ENCODE data around the gene SFI1. TPM values are rescaled to one million over a fixed set of nuclear protein-coding genes. Genes with fewer than 3 reads are reported as not detected.

SFI1 gene
- total RNA-seq, 2 experiments from 2014 or later: 281 to 291 TPM

DNA sequence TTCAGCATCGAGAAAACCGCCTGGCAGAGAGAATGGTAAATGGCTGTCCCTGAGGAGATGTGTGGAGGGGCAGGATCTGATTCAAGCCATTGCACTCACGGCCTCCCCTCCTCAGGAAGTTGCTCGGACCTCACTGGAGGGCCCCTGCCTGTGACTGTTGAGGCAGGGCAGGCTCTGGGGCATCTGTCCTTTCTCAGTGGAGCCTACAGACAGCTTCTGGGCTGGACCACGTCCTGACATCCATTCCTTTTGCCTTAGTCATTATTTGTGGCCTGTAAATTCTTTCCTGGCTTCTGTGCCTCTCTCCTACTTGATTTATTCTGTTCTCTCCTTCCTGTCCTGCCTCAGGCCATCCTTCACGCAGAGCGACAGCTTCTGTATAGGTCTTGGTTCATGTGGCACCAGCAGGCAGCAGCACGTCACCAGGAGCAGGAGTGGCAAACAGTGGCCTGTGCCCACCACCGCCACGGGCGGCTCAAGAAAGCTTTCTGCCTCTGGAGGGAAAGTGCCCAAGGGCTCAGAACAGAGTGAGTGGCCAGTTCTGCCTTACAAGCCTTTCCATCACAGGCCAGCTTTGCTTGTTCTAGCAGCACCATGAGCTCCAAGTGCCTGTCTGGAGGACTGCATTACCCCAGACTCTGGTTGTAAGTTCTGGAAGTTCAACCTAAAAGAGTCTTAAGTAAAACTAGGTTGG is 106.1 kb downstream of the SFI1 start:
- H3K27me3 ChIP-seq (ENCODE audit: control insufficient read depth in 1 of 2, insufficient read depth in 2 of 2, low read length in 2 of 2): no peaks in the 10 kb centered on the region
- Mint-ChIP-seq H3K27ac (no peak overlapping the region), H3K36me3 (ENCODE audit: low read depth) (peaks cover 69% of the 10 kb centered on the region), H3K4me1 (ENCODE audit: low read depth) (no peaks in the 10 kb centered on the region), H3K9me3 (no peaks in the 10 kb centered on the region), H3K27me3 (no peaks in the 10 kb centered on the region), H3K4me3 (no peak overlapping the region)
- H3K27ac ChIP-seq (ENCODE audit: low read depth in 1 of 2, low read length in 2 of 2): no peak overlapping the region
- DNase-seq (no peak), ATAC-seq (ENCODE audit: poor library complexity) (no peak)
- intact Hi-C loops (cut with DNase I, micrococcal nuclease): no loop called here
- no peak overlapping the region for H3K4me3 ChIP-seq (ENCODE audit: low read length)
- TF ChIP-seq, protein P1, sequence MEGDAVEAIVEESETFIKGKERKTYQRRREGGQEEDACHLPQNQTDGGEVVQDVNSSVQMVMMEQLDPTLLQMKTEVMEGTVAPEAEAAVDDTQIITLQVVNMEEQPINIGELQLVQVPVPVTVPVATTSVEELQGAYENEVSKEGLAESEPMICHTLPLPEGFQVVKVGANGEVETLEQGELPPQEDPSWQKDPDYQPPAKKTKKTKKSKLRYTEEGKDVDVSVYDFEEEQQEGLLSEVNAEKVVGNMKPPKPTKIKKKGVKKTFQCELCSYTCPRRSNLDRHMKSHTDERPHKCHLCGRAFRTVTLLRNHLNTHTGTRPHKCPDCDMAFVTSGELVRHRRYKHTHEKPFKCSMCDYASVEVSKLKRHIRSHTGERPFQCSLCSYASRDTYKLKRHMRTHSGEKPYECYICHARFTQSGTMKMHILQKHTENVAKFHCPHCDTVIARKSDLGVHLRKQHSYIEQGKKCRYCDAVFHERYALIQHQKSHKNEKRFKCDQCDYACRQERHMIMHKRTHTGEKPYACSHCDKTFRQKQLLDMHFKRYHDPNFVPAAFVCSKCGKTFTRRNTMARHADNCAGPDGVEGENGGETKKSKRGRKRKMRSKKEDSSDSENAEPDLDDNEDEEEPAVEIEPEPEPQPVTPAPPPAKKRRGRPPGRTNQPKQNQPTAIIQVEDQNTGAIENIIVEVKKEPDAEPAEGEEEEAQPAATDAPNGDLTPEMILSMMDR (IDR thresholded peaks at IDR 0.05): no peak
- POLR2A ChIA-PET: no interaction called here
- H3K36me3 ChIP-seq (ENCODE audit: insufficient read depth, low read length): peaks cover 51% of the 10 kb centered on the region
- H3K4me1 ChIP-seq (ENCODE audit: insufficient read depth, low read length): no peaks in the 10 kb centered on the region
- CTCF ChIA-PET: no interaction called here
- no peaks in the 10 kb centered on the region for H3K9me3 ChIP-seq (ENCODE audit: control insufficient read depth in 1 of 2, insufficient read depth in 1 of 2, low read length in 2 of 2)

GRCh38 chr22:31603081-31603525 is 106.8 kb downstream of the SFI1 start:
- TF ChIP-seq, protein P1 (IDR thresholded peaks at IDR 0.05): no peak
- Histone ChIP-seq H3K27ac (ENCODE audit: low read depth in 1 of 2, low read length in 2 of 2) (no peak overlapping the region), H3K4me3 (ENCODE audit: low read length) (no peak overlapping the region), H3K27me3 (ENCODE audit: control insufficient read depth in 1 of 2, insufficient read depth in 2 of 2, low read length in 2 of 2) (no peaks in the 10 kb centered on the region), H3K9me3 (ENCODE audit: control insufficient read depth in 1 of 2, insufficient read depth in 1 of 2, low read length in 2 of 2) (no peaks in the 10 kb centered on the region), H3K36me3 (ENCODE audit: insufficient read depth, low read length) (peaks cover 57% of the 10 kb centered on the region), H3K4me1 (ENCODE audit: insufficient read depth, low read length) (no peaks in the 10 kb centered on the region)
- intact Hi-C loops (cut with DNase I, micrococcal nuclease): no loop called here
- CTCF ChIA-PET: no interaction called here
- DNase-seq: no peak
- Mint-ChIP-seq H3K27me3 (no peaks in the 10 kb centered on the region), H3K9me3 (no peaks in the 10 kb centered on the region), H3K4me1 (ENCODE audit: low read depth) (no peaks in the 10 kb centered on the region), H3K36me3 (ENCODE audit: low read depth) (peaks cover 69% of the 10 kb centered on the region), H3K27ac (no peak overlapping the region), H3K4me3 (no peak overlapping the region)
- POLR2A ChIA-PET: no interaction called here
- ATAC-seq (ENCODE audit: poor library complexity): no peak

DNA sequence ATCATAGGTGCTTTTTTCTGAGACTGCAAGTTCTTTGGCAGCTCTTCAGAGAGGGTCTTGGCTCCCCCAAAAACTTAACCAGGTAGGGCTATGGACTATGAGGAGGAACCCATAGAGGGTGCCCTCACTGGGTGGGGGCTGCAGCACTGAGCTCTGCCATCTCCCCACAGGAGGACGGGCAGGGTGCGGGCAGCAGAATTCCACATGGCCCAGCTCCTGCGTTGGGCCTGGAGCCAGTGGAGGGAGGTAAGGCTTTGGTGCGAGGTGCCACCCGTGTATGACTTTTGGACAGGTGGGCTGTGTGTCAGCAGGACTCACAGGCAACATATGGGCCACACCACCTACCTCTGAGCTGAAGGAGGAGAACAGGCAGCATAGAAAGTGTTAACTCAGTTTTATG is 107.2 kb downstream of the SFI1 start:
- Mint-ChIP-seq H3K4me1 (ENCODE audit: low read depth) (no peaks in the 10 kb centered on the region), H3K36me3 (ENCODE audit: low read depth) (peaks cover 71% of the 10 kb centered on the region), H3K9me3 (no peaks in the 10 kb centered on the region), H3K27me3 (no peaks in the 10 kb centered on the region), H3K4me3 (no peak overlapping the region), H3K27ac (peak overlapping the region; percentile 47)
- ATAC-seq (ENCODE audit: poor library complexity) (no peak), DNase-seq (no peak)
- no peaks in the 10 kb centered on the region for H3K27me3 ChIP-seq (ENCODE audit: control insufficient read depth in 1 of 2, insufficient read depth in 2 of 2, low read length in 2 of 2)
- TF ChIP-seq, protein P1 (IDR thresholded peaks at IDR 0.05): no peak
- H3K4me1 ChIP-seq (ENCODE audit: insufficient read depth, low read length): no peaks in the 10 kb centered on the region
- intact Hi-C loops (cut with DNase I, micrococcal nuclease): no loop called here
- POLR2A ChIA-PET: no interaction called here
- CTCF ChIA-PET: no interaction called here
- no peak overlapping the region for H3K4me3 ChIP-seq (ENCODE audit: low read length)
- peaks cover 62% of the 10 kb centered on the region for H3K36me3 ChIP-seq (ENCODE audit: insufficient read depth, low read length)
- no peaks in the 10 kb centered on the region for H3K9me3 ChIP-seq (ENCODE audit: control insufficient read depth in 1 of 2, insufficient read depth in 1 of 2, low read length in 2 of 2)
- no peak overlapping the region for H3K27ac ChIP-seq (ENCODE audit: low read depth in 1 of 2, low read length in 2 of 2)

Data from CD4-positive, alpha-beta T cell (primary cell).